HG03354 (cell line): ENCODE measurements around the gene ILKAP.

Source experiments
- ATAC-seq: cut with Tn5 transposase; IDR thresholded peaks from one replicate; pipeline ENCODE4 v1.9.1; 2021; ENCODE audit warnings: mild to moderate bottlenecking; ENCODE audit not compliant: unreplicated experiment, poor library complexity, severe bottlenecking

The ILKAP gene

GRCh38 chr2:238140721-238141540 lies 62.6 kb downstream of the ILKAP start:
- no peak for ATAC-seq

GRCh38 chr2:238140040-238140439 lies 63.5 kb downstream of the ILKAP start:
- no peak for ATAC-seq

GRCh38 chr2:238139196-238140039 lies 64.1 kb downstream of the ILKAP start:
- no peak for ATAC-seq

GRCh38 chr2:238138331-238139195 lies 64.9 kb downstream of the ILKAP start, which contains the start of gene KLHL30:
Gene KLHL30, plus strand, starts transcription at chr2:238138668. Its CDS starts 2,087 bp downstream, at chr2:238140755.
- no peak for ATAC-seq

- no peak for ATAC-seq
Measured at GRCh38 chr2:238137885-238138284, 65.6 kb downstream of the ILKAP start.

- ATAC-seq, result no peak
Measured at GRCh38 chr2:238136820-238137537, 66.5 kb downstream of the ILKAP start.

GRCh38 chr2:238135601-238136150 lies 67.8 kb downstream of the ILKAP start:
- no peak for ATAC-seq

GRCh38 chr2:238134393-238134785 lies 69.1 kb downstream of the ILKAP start:
- no peak for ATAC-seq

- no peak for ATAC-seq
Measured at GRCh38 chr2:238133499-238134392, 69.7 kb downstream of the ILKAP start.

- ATAC-seq, result no peak
Measured at GRCh38 chr2:238132463-238133450, 70.7 kb downstream of the ILKAP start.

- no peak for ATAC-seq
Measured at GRCh38 chr2:238131761-238132462, 71.6 kb downstream of the ILKAP start.

GRCh38 chr2:238130696-238131628 lies 72.5 kb downstream of the ILKAP start:
- no peak for ATAC-seq

GRCh38 chr2:238130111-238130695 lies 73.3 kb downstream of the ILKAP start:
- no peak for ATAC-seq

GRCh38 chr2:238129166-238130010 lies 74.1 kb downstream of the ILKAP start:
- no peak for ATAC-seq
